HCT116 (cell line): Measurements from ENCODE around the gene ARMH4. TPM values are rescaled to one million over a fixed set of nuclear protein-coding genes. Genes with fewer than 3 reads are reported as not detected.

Experiments used
- ATAC-seq: fragments of 200-7000 bp; cut with Tn5 transposase; 2 replicates; pipeline ENCODE4 v1.9.1; 2020; ENCODE audit warnings: mild to moderate bottlenecking, moderate library complexity
- BruUV-seq: library from RNA; stranded (reverse); fragments of 400-500 nt; replicated peaks from 2 replicates; lab custom pipeline; 2021; lab: Mats Ljungman, UMichigan
- CTCF ChIA-PET: fragments of 300-600 bp; sonication (Branson Sonifier 250); formaldehyde crosslinking; loops from one replicate; lab custom pipeline; 2021; ENCODE audit warnings: antibody characterized with exemption; lab: Charles Lee
- POLR2A ChIA-PET: fragments of 300-600, 350-600 bp; sonication (Branson Sonifier 250); formaldehyde crosslinking; loops from one replicate; lab custom pipeline; 2021; ENCODE audit warnings: antibody characterized with exemption; lab: Charles Lee
- RAD21 ChIA-PET, 2 experiments: fragments of 300-600 bp; sonication (Branson Sonifier 250); formaldehyde crosslinking; loops; one replicate each; lab custom pipeline; 2023; ENCODE audit warnings: low total read pairs in 2 of 2; ENCODE audit not compliant: uncharacterized antibody in 2 of 2, unreplicated experiment in 2 of 2, low non-redundant PET in 1 of 2; lab: Charles Lee
- DNase-seq: peaks from one replicate; pipeline ENCODE4 v3.0.0-alpha.2; 2010; ENCODE audit warnings: low read depth, low spot score
- H2AFZ ChIP-seq: fragments of 200-600 bp; shearing (Covaris generic), sonication (generic); 2 replicates; pipeline ENCODE4 v1.6.1; 2017; ENCODE audit warnings: low read depth, mixed run types, mixed read lengths, antibody characterized with exemption, low read length; ENCODE audit not compliant: poor library complexity, severe bottlenecking
- H3K27ac ChIP-seq: 2 replicates; pipeline ENCODE4 v1.5.1; 2012; ENCODE audit warnings: low read depth, low read length
- H3K27me3 ChIP-seq: fragments of 200-600 bp; sonication (generic); 2 replicates; pipeline ENCODE4 v1.6.1; 2016; ENCODE audit warnings: mixed run types, low read length, mixed read lengths; ENCODE audit not compliant: insufficient read depth
- H3K36me3 ChIP-seq, 2 experiments: fragments of 200-500 bp in 1 of 2; fragments of 200-600 bp in 1 of 2; sonication (Bioruptor generic) in 1 of 2; sonication (generic) in 1 of 2; 2 replicates each; pipeline versions ENCODE4 v1.5.1 to v1.6.1; 2014 to 2016; ENCODE audit warnings: low read length in 2 of 2, inconsistent platforms in 1 of 2, mixed read lengths in 1 of 2, mixed run types in 1 of 2; ENCODE audit not compliant: insufficient read depth in 2 of 2, control insufficient read depth in 1 of 2
- H3K4me1 ChIP-seq, 2 experiments: fragments of 200-600 bp in 1 of 2; sonication (generic) in 1 of 2; 2 replicates each; pipeline versions ENCODE4 v1.5.1 to v1.6.1; 2012 to 2017; ENCODE audit warnings: low read length in 2 of 2, inconsistent platforms in 1 of 2, mild to moderate bottlenecking in 1 of 2, mixed read lengths in 1 of 2, mixed run types in 1 of 2, moderate library complexity in 1 of 2; ENCODE audit not compliant: insufficient read depth in 2 of 2, control insufficient read depth in 1 of 2
- H3K4me2 ChIP-seq: fragments of 200-600 bp; sonication (generic); 2 replicates; pipeline ENCODE4 v1.6.1; 2017; ENCODE audit warnings: mixed run types, low read length, mixed read lengths
- H3K4me3 ChIP-seq, 2 experiments: fragments of 200-600 bp in 1 of 2; sonication (generic) in 1 of 2; replicated peaks in 1 of 2; 2 replicates each; pipeline ENCODE4 v1.5.1; 2011 to 2016; ENCODE audit warnings: low read length in 2 of 2, control low read depth in 1 of 2, low read depth in 1 of 2, mild to moderate bottlenecking in 1 of 2, mixed read lengths in 1 of 2, mixed run types in 1 of 2
- H3K79me2 ChIP-seq: fragments of 200-600 bp; sonication (generic); 2 replicates; pipeline ENCODE4 v1.6.1; 2017; ENCODE audit warnings: mild to moderate bottlenecking, mixed run types, low read length, moderate library complexity, mixed read lengths; ENCODE audit not compliant: insufficient read depth
- H3K9ac ChIP-seq: fragments of 200-600 bp; sonication (generic); 2 replicates; pipeline ENCODE4 v1.6.1; 2016; ENCODE audit warnings: low read length, mixed read lengths
- H3K9me2 ChIP-seq: fragments of 200-600 bp; sonication (generic), shearing (Covaris generic); 2 replicates; pipeline ENCODE4 v1.6.1; 2017; ENCODE audit warnings: mixed run types, mild to moderate bottlenecking, moderate library complexity; ENCODE audit not compliant: insufficient read depth
- H3K9me3 ChIP-seq, 2 experiments: fragments of 200-500 bp in 1 of 2; fragments of 200-600 bp in 1 of 2; sonication (Bioruptor generic) in 1 of 2; sonication (generic) in 1 of 2; 2 replicates each; pipeline ENCODE4 v1.6.1; 2014 to 2017; ENCODE audit warnings: low read length in 2 of 2, mixed read lengths in 2 of 2, inconsistent platforms in 1 of 2, low read depth in 1 of 2, mild to moderate bottlenecking in 1 of 2, mixed run types in 1 of 2, moderate library complexity in 1 of 2; ENCODE audit not compliant: control insufficient read depth in 1 of 2, insufficient read depth in 1 of 2
- H4K20me1 ChIP-seq: fragments of 200-600 bp; sonication (generic), shearing (Covaris generic); 2 replicates; pipeline ENCODE4 v1.6.1; 2017; ENCODE audit warnings: mixed run types, mild to moderate bottlenecking, moderate library complexity; ENCODE audit not compliant: insufficient read depth
- CBX3 ChIP-seq: IDR thresholded peaks from 2 replicates; pipeline ENCODE4 v1.6.1; 2012; ENCODE audit warnings: low read depth
- CEBPB ChIP-seq: IDR thresholded peaks from 2 replicates; pipeline ENCODE4 v1.6.1; 2012; ENCODE audit warnings: low read depth
- EGR1 ChIP-seq: IDR thresholded peaks from 2 replicates; pipeline ENCODE4 v1.6.1; 2012; ENCODE audit warnings: low read depth
- ELF1 ChIP-seq: IDR thresholded peaks from 2 replicates; pipeline ENCODE4 v1.6.1; 2012; ENCODE audit warnings: low read depth, borderline replicate concordance
- EZH2 ChIP-seq: fragments of 200-600 bp; sonication (generic); IDR thresholded peaks from 2 replicates; pipeline ENCODE4 v1.6.1; 2017; ENCODE audit warnings: antibody characterized with exemption, mixed run types
- EZH2phosphoT487 ChIP-seq: fragments of 200-600 bp; IDR thresholded peaks from 2 replicates; pipeline ENCODE4 v1.6.1; 2018; ENCODE audit warnings: antibody characterized with exemption, borderline replicate concordance
- FOSL1 ChIP-seq: IDR thresholded peaks from 2 replicates; pipeline ENCODE4 v1.6.1; 2012; ENCODE audit warnings: low read depth
- JUND ChIP-seq: IDR thresholded peaks from 2 replicates; pipeline ENCODE4 v1.6.1; 2012
- POLR2A ChIP-seq: IDR thresholded peaks from 2 replicates; pipeline ENCODE4 v1.7.0; 2011; ENCODE audit warnings: borderline replicate concordance; ENCODE audit not compliant: insufficient read depth, insufficient read length; ENCODE audit errors: extremely low read depth
- POLR2AphosphoS5 ChIP-seq: IDR thresholded peaks from 2 replicates; pipeline ENCODE4 v1.6.1; 2011; ENCODE audit warnings: mild to moderate bottlenecking, low read depth, low read length, moderate library complexity
- RAD21 ChIP-seq: IDR thresholded peaks from 2 replicates; pipeline ENCODE4 v1.6.1; 2012; ENCODE audit warnings: low read depth, mild to moderate bottlenecking
- SIN3A ChIP-seq: IDR thresholded peaks from 2 replicates; pipeline ENCODE4 v1.6.1; 2012; ENCODE audit warnings: low read depth
- SP1 ChIP-seq: IDR thresholded peaks from 2 replicates; pipeline ENCODE4 v1.6.1; 2012; ENCODE audit warnings: low read depth
- SRF ChIP-seq: IDR thresholded peaks from 2 replicates; pipeline ENCODE4 v1.6.1; 2012; ENCODE audit warnings: low read depth
- TCF7L2 ChIP-seq: IDR thresholded peaks from 2 replicates; pipeline ENCODE4 v1.7.0; 2011; ENCODE audit warnings: borderline replicate concordance, inconsistent platforms; ENCODE audit not compliant: insufficient read depth, insufficient read length; ENCODE audit errors: extremely low read depth
- YY1 ChIP-seq: IDR thresholded peaks from 2 replicates; pipeline ENCODE4 v1.6.1; 2011; ENCODE audit warnings: low read length, low read depth, moderate library complexity, mild to moderate bottlenecking; ENCODE audit not compliant: insufficient replicate concordance; ENCODE audit errors: extremely low read depth
- ZFX ChIP-seq: fragments of 450-650 bp; IDR thresholded peaks from 2 replicates; pipeline ENCODE4 v1.6.1; 2017
- ZNF274 ChIP-seq: fragments of 200-500 bp; sonication (Bioruptor generic); IDR thresholded peaks from 2 replicates; pipeline ENCODE4 v1.6.1; 2014; ENCODE audit warnings: mild to moderate bottlenecking, low read depth, low read length, inconsistent platforms
- intact Hi-C: fragments of 100-400 bp; cut with micrococcal nuclease; formaldehyde crosslinking; loops from 2 replicates; pipeline ENCODE4 v1.10.0; 2022
- total RNA-seq: library from RNA; stranded (reverse); gene quantifications from one replicate; pipeline ENCODE4 v1.2.1, GENCODE V29; 2021; ENCODE audit not compliant: unreplicated experiment
- TF ChIP-seq, protein P1 (sequence below): IDR thresholded peaks from 2 replicates; pipeline ENCODE4 v1.6.1; 2012
- TF ChIP-seq, protein P2 (sequence below): IDR thresholded peaks from 2 replicates; pipeline ENCODE4 v1.6.1; 2011; ENCODE audit warnings: mild to moderate bottlenecking, low read length, moderate library complexity; ENCODE audit not compliant: insufficient replicate concordance; ENCODE audit errors: extremely low read depth

ARMH4 gene
- total RNA-seq, 1 experiment from 2014 or later, result 1.7 TPM

DNA sequence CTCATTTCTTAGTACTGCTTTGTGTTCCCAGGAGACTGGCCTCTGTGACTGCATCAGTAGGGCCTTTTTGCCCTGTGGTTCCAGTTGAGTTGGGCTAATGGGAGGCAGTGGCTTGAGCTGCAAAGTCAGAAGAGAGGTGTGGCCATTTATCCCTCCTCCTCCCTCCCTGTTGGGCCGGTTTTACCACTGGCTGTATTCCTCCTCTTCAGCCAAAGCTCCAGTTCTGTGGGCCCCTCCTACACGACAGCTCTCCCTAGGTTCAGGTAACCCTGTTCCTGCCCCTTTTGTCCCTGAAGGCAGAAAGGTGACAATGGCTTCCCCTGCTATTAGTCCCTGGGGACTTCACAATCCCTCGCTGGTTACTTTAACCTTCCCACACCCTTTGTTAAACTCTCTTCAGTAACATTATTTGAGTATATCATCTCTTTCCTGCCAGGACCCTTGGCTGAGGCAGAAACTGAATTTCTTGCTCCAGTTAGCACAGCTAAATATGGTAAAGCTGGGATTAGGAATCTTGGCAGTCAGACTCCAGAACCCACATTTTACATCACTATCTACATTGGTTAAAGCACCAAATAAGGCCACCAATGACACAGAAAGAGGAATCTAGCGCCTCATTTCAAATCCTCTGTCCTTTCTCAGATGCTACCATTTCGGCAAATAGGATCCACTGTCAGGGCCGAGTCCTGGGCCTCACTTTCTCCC is 164.3 kb downstream of the ARMH4 start:
- H3K9me3 ChIP-seq, result no peaks in the 10 kb centered on the region
- ChIA-PET POLR2A (no interaction called here), RAD21 (no interaction called here), CTCF (no interaction called here)
- no peak overlapping the region for H2AFZ ChIP-seq
- no peak overlapping the region for H3K9ac ChIP-seq
- no peak overlapping the region for H3K27ac ChIP-seq
- TF ChIP-seq SP1 (no peak), YY1 (no peak), RAD21 (no peak), ZFX (no peak), ZNF274 (no peak), CEBPB (no peak), ELF1 (no peak), SRF (no peak), JUND (no peak), EGR1 (no peak), EZH2phosphoT487 (no peak), POLR2A (no peak), EZH2 (no peak), POLR2AphosphoS5 (no peak), TCF7L2 (no peak), SIN3A (no peak), CBX3 (no peak), FOSL1 (no peak)
- TF ChIP-seq, protein P1, sequence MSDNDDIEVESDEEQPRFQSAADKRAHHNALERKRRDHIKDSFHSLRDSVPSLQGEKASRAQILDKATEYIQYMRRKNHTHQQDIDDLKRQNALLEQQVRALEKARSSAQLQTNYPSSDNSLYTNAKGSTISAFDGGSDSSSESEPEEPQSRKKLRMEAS, result no peak
- TF ChIP-seq, protein P2, sequence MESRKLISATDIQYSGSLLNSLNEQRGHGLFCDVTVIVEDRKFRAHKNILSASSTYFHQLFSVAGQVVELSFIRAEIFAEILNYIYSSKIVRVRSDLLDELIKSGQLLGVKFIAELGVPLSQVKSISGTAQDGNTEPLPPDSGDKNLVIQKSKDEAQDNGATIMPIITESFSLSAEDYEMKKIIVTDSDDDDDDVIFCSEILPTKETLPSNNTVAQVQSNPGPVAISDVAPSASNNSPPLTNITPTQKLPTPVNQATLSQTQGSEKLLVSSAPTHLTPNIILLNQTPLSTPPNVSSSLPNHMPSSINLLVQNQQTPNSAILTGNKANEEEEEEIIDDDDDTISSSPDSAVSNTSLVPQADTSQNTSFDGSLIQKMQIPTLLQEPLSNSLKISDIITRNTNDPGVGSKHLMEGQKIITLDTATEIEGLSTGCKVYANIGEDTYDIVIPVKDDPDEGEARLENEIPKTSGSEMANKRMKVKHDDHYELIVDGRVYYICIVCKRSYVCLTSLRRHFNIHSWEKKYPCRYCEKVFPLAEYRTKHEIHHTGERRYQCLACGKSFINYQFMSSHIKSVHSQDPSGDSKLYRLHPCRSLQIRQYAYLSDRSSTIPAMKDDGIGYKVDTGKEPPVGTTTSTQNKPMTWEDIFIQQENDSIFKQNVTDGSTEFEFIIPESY, result no peak
- DNase-seq (no peak), ATAC-seq (no peak)
- no peaks in the 10 kb centered on the region for H3K36me3 ChIP-seq
- intact Hi-C loops, result no loop called here
- BruUV-seq, result no TSS peak
- H4K20me1 ChIP-seq, result no peaks in the 10 kb centered on the region
- H3K9me2 ChIP-seq, result no peaks in the 10 kb centered on the region
- H3K4me3 ChIP-seq, result no peak overlapping the region
- peaks cover 55% of the 10 kb centered on the region for H3K27me3 ChIP-seq
- no peak overlapping the region for H3K4me2 ChIP-seq
- H3K79me2 ChIP-seq, result no peaks in the 10 kb centered on the region
- H3K4me1 ChIP-seq, result no peaks in the 10 kb centered on the region
